HG03439 (cell line): ENCODE data around the gene CFAP61.

ENCODE experiments used
- ATAC-seq: cut with Tn5 transposase; IDR thresholded peaks from one replicate; pipeline ENCODE4 v1.9.1; 2021; ENCODE audit warnings: mild to moderate bottlenecking, moderate library complexity; ENCODE audit not compliant: unreplicated experiment

The CFAP61 gene

GRCh38 chr20:20390393-20390792 is 338.1 kb downstream of the CFAP61 start:
- ATAC-seq, result no peak

GRCh38 chr20:20391115-20391514 is 338.8 kb downstream of the CFAP61 start:
- no peak for ATAC-seq

DNA sequence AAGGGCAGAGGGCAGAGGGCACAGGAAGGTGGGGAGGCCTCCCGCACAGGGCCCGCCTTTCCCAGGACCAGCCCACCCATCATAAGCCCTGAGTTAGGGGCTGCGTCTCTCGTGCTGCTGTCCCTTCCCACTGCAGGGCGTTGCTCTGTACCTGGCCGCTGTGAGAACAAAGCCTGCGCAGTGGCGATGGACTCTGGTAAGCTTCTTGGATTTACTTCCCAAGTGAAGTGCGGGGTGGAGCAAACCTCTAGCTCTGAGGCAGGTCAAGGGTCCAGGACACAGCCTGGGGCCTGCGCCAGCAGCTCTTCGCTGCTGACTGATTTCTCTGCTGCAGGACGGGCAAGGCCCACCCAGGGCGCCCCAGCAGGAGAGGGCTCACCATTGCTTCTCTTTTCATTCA is 339.4 kb downstream of the CFAP61 start:
- no peak for ATAC-seq

DNA sequence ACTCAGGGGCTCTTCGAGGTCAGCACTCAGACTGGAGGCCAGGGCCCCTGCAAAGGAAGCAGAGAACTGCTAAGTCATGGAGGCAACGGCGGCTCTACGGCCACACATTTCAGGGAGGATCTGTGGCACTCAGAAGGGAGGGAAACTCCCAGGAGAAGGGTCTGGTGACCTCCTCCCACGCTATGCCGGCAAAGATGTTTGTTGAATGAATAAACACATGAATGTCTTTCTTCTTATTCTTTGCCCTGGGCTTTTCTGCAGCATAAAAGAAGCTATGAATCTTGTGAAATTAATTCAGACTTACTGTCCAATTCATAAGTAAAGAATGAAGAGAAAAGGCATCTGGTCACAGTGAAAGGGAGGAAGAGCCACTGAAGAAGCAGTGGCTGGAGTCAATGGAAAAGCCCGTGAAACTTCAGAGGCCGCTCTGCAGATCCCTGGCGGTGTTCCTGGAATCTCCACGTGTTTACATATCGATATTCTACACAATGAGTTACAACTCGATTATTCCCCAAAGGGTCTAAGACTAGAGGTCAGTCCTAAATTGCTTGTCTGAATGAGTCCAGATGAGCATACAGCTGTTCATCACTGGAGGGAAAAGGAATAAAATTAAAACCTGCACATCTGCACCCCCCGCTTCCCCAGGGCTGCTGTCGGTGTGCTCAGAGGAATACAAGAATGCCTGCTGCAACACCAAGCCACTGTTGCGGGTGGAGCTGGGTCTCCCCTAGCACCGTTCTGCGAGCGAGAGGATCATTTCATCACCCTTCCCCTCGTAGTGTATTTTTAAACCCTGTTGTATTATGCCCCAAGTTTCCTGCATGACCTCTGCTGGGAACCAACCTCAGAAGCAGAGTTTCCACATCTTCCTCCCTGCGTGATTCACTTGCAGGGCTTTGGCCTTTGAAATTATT is 341.1 kb downstream of the CFAP61 start:
- no peak for ATAC-seq

GRCh38 chr20:20395087-20395486 is 342.8 kb downstream of the CFAP61 start:
- ATAC-seq, result no peak

GRCh38 chr20:20395903-20396568 is 343.7 kb downstream of the CFAP61 start:
- ATAC-seq, result no peak

DNA sequence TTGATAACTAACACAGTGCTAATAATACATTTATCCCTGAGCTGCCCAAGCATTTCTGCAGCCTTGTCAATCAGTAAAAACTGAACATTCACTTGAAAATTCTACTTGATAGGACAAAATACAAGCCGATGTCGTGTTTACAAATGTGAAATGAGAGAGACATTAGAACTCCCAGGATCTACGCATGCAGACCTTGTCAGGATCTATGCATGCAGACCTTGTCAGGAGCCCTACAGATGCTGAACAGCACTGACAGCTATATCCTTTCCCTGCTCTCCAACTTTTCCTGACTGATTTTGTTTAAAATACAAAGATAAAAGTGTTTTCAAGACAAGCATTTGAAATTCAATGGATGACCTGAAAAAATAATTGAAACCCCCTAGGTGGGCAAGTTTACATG is 344.5 kb downstream of the CFAP61 start:
- no peak for ATAC-seq

DNA sequence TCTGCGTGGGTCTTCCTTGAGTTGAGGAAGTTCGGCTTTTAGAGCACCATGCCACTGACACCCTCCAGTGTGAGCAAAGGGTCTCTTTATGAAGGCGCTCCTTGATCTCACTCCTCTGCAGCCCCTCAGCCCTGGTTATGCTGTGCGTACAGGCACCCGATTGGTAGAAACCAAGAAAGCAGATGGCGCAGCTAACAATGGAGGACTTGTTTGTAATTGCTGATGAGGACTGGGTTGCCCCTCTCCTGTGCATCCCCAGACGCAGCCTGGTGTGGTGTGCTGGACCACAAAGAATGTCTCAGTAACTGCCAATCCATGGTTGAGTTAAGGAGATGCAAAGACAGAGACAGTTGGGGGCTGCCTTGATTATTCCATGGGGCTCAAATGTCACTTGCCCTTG is 345.8 kb downstream of the CFAP61 start:
- ATAC-seq, result no peak

- ATAC-seq, result no peak
These were observed 347.5 kb downstream of the CFAP61 start for GRCh38 chr20:20399531-20400500.

GRCh38 chr20:20401991-20402390 is 349.7 kb downstream of the CFAP61 start:
- ATAC-seq, result no peak

DNA sequence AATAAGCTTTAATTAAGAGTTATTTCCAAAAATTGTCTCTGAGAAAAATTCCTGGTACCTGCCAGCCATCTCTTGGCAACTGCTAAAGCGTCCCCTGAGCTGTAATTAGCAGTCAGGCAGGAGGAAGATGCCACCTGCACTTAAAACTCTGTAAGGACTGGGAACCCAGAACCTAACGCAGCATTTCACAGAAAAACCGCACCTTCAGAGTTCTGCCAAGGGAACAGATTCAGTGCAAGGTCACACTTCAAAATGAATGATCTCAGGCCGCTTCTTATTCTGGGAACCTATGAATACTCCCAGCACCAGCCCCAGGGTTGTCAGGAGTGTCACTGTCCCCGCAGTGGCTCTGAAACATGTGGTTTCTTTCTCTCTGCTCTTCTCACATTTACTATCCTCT is 352.3 kb downstream of the CFAP61 start:
- no peak for ATAC-seq

- no peak for ATAC-seq
These were observed 353.3 kb downstream of the CFAP61 start for GRCh38 chr20:20405623-20406022.

GRCh38 chr20:20406306-20406705 is 354.0 kb downstream of the CFAP61 start:
- ATAC-seq, result no peak

- no peak for ATAC-seq
These were observed 355.8 kb downstream of the CFAP61 start for GRCh38 chr20:20407891-20408805.

GRCh38 chr20:20409331-20409730 is 357.0 kb downstream of the CFAP61 start:
- no peak for ATAC-seq
